Measurements from ENCODE around the gene SEC23B. TPM values are rescaled to one million over a fixed set of nuclear protein-coding genes. Genes with fewer than 3 reads are reported as not detected.

SEC23B gene
- total and polyA plus RNA-seq, 2 of the 13 experiments (the other 11 are each of a cell fraction or from before 2014, with no cell fraction given) = 114 to 120 TPM

- TF ChIP-seq JUN (CRISPR knock-in tag; IDR thresholded peaks at IDR 0.05) (no peak), FUBP1 (CRISPR knock-in tag; IDR thresholded peaks at IDR 0.05; ENCODE audit: borderline replicate concordance) (0 out of 2 replicates have a peak, but pooled peaks have one; percentile 45), ZSCAN25 (CRISPR knock-in tag; IDR thresholded peaks at IDR 0.05) (no peak), ZNF710 (CRISPR knock-in tag; IDR thresholded peaks at IDR 0.05; ENCODE audit: borderline replicate concordance) (no peak), ZNF136 (CRISPR knock-in tag; IDR thresholded peaks at IDR 0.05; ENCODE audit: low read depth) (no peak), ZNF841 (CRISPR knock-in tag; IDR thresholded peaks at IDR 0.05; ENCODE audit: borderline replicate concordance) (no peak), ZNF614 (CRISPR knock-in tag; IDR thresholded peaks at IDR 0.05; ENCODE audit: borderline replicate concordance) (no peak), ZNF749 (CRISPR knock-in tag; IDR thresholded peaks at IDR 0.05; ENCODE audit: borderline replicate concordance) (no peak), HOXA7 (CRISPR knock-in tag; IDR thresholded peaks at IDR 0.05) (peak; percentile 69; the same call in 1 of the 2 replicates), HCFC1 (IDR thresholded peaks at IDR 0.05; ENCODE audit: low read depth, low read length) (no peak), ZNF33B (CRISPR knock-in tag; IDR thresholded peaks at IDR 0.05) (no peak), ATF1 (CRISPR knock-in tag; IDR thresholded peaks at IDR 0.05) (no peak), IKZF5 (CRISPR knock-in tag; IDR thresholded peaks at IDR 0.05) (no peak), ARID3A (IDR thresholded peaks at IDR 0.05; ENCODE audit: low read depth, low read length) (no peak), ZNF552 (CRISPR knock-in tag; IDR thresholded peaks at IDR 0.05; ENCODE audit: borderline replicate concordance) (no peak), SMAD3 (CRISPR knock-in tag; IDR thresholded peaks at IDR 0.05) (no peak), ZBTB34 (CRISPR knock-in tag; IDR thresholded peaks at IDR 0.05) (no peak), MTERF4 (CRISPR knock-in tag; IDR thresholded peaks at IDR 0.05) (0 out of 2 replicates have a peak, but pooled peaks have one; percentile 18), THYN1 (CRISPR knock-in tag; IDR thresholded peaks at IDR 0.05; ENCODE audit: borderline replicate concordance, low read depth) (no peak), NONO (IDR thresholded peaks at IDR 0.05) (no peak), NONO (CRISPR knock-in tag; conservative IDR thresholded peaks at IDR 0.05) (0 out of 2 replicates have a peak, but pooled peaks have one; percentile 36)
Measured at GRCh38 chr20:18506744-18507143, 996 bp upstream of the SEC23B start (continued).
